ENCODE measurements around the gene GPX3. TPM values are rescaled to one million over a fixed set of nuclear protein-coding genes. Genes with fewer than 3 reads are reported as not detected.

GPX3 gene
- total and polyA plus RNA-seq, 10 donors = 78.7 to 886 (median 303) TPM

GRCh38 chr5:150992705-150993104 lies 27.7 kb upstream of the GPX3 start:
- Histone ChIP-seq H3K4me3 (no peak overlapping the region), H3K36me3 (no peaks in the 10 kb centered on the region), H3K27ac (no peak overlapping the region), H3K27me3 (replicated peaks in 1 of 7) (no peaks in the 10 kb centered on the region), H3K4me1 (no peaks in the 10 kb centered on the region), H3K9me3 (peaks cover 0 to 30% (median 20%) of the 10 kb centered on the region in 8 donors)
- 91 to 98% (median 96%) methylated on average over 6 of the region's 6 CpGs for WGBS, 5 donors
- intact Hi-C loops (cut with DNase I; ENCODE audit: low total_unique reads) = no loop called here
- no peak for TF ChIP-seq CTCF (IDR thresholded peaks at IDR 0.05 in 8 of 11, conservative IDR thresholded peaks at IDR 0.05 in 3 of 11)
- no peak for TF ChIP-seq POLR2AphosphoS5 (IDR thresholded peaks at IDR 0.05)
- TF ChIP-seq POLR2A (IDR thresholded peaks at IDR 0.05) = no peak
- no peak for DNase-seq

GRCh38 chr5:150993422-150993821 lies 27.0 kb upstream of the GPX3 start:
- no peak for TF ChIP-seq POLR2A (IDR thresholded peaks at IDR 0.05)
- TF ChIP-seq CTCF (IDR thresholded peaks at IDR 0.05 in 8 of 11, conservative IDR thresholded peaks at IDR 0.05 in 3 of 11) = no peak
- TF ChIP-seq POLR2AphosphoS5 (IDR thresholded peaks at IDR 0.05) = no peak
- Histone ChIP-seq H3K27ac (no peak overlapping the region), H3K36me3 (no peaks in the 10 kb centered on the region), H3K9me3 (peaks cover 0 to 30% (median 20%) of the 10 kb centered on the region in 8 donors), H3K4me3 (no peak overlapping the region), H3K27me3 (replicated peaks in 1 of 7) (no peaks in the 10 kb centered on the region), H3K4me1 (no peaks in the 10 kb centered on the region)
- DNase-seq = no peak
- intact Hi-C loops (cut with DNase I; ENCODE audit: low total_unique reads) = no loop called here
- WGBS, 5 donors = 93 to 100% (median 98%) methylated on average over 2 of the region's 2 CpGs

GRCh38 chr5:150993826-150994412 lies 26.5 kb upstream of the GPX3 start:
- Histone ChIP-seq H3K27ac (no peak overlapping the region), H3K9me3 (peaks cover 0 to 30% (median 20%) of the 10 kb centered on the region in 8 donors), H3K27me3 (replicated peaks in 1 of 7) (no peaks in the 10 kb centered on the region), H3K4me3 (no peak overlapping the region), H3K4me1 (no peaks in the 10 kb centered on the region), H3K36me3 (no peaks in the 10 kb centered on the region)
- intact Hi-C loops (cut with DNase I; ENCODE audit: low total_unique reads) = no loop called here
- TF ChIP-seq CTCF (IDR thresholded peaks at IDR 0.05 in 8 of 11, conservative IDR thresholded peaks at IDR 0.05 in 3 of 11) (no peak), POLR2A (IDR thresholded peaks at IDR 0.05) (no peak), POLR2AphosphoS5 (IDR thresholded peaks at IDR 0.05) (no peak)
- no peak for DNase-seq
- 85 to 100% (median 90%) methylated on average over 1 of the region's 1 CpG for whole genome bisulfite sequencing, 5 donors

- Histone ChIP-seq H3K27ac (no peak overlapping the region), H3K36me3 (no peaks in the 10 kb centered on the region), H3K4me1 (peaks cover 0 to 7% (median 5%) of the 10 kb centered on the region in 6 donors), H3K9me3 (peaks cover 0 to 6% (median 2%) of the 10 kb centered on the region in 8 donors), H3K4me3 (no peak overlapping the region), H3K27me3 (replicated peaks in 1 of 7) (no peaks in the 10 kb centered on the region)
- TF ChIP-seq CTCF (IDR thresholded peaks at IDR 0.05 in 8 of 11, conservative IDR thresholded peaks at IDR 0.05 in 3 of 11) (no peak), POLR2AphosphoS5 (IDR thresholded peaks at IDR 0.05) (no peak), POLR2A (IDR thresholded peaks at IDR 0.05) (no peak)
- 73 to 84% (median 77%) methylated on average over 7 of the region's 7 CpGs for WGBS, 5 donors
- intact Hi-C loops (cut with DNase I; ENCODE audit: low total_unique reads) = no loop called here
- no peak for DNase-seq
These were observed 20.5 kb upstream of the GPX3 start for GRCh38 chr5:150999704-151000442.

Measured in spleen (tissue), 11 donors.